ENCODE data around the gene ADORA1.

Gene ADORA1

GRCh38 chr1:203127666-203128430 lies at the start of gene ADORA1:
Gene ADORA1 (plus strand): TSS chr1:203127726. CDS start chr1:203128842, 1,116 bp downstream.
- no peak for DNase-seq
- in situ Hi-C loops (cut with MboI; ENCODE audit: low pct_unique_long_range_greater_than_20kb, low sequenced_read_pairs) = no loop called here

- DNase-seq = no peak
- in situ Hi-C loops (cut with MboI; ENCODE audit: low pct_unique_long_range_greater_than_20kb, low sequenced_read_pairs) = no loop called here
Measured at GRCh38 chr1:203077956-203078355, 49.6 kb upstream of the ADORA1 start.

- DNase-seq = no peak
- in situ Hi-C loops (cut with MboI; ENCODE audit: low pct_unique_long_range_greater_than_20kb, low sequenced_read_pairs) = no loop called here
Measured at GRCh38 chr1:203078478-203078877, 49.0 kb upstream of the ADORA1 start.

DNA sequence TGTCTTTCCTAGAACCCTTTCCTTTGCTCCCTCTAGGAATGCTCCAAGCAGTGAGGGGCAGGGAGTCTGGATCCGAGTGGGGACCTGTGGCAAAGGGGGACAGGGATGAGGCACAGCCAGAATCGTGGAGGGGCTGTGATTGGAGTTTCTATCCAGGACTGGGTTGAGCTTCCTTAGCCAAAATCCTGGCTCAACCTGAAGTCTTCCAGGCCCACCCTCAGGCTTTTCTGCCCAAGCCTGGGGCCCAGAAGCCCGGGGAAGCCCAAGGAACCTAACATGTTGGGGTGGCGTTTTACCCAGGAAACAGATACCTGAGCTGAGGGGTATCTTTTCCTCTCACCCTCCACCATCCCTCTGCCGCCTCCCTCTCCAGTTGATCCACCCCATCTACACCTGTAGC lies 47.1 kb upstream of the ADORA1 start:
- in situ Hi-C loops (cut with MboI; ENCODE audit: low pct_unique_long_range_greater_than_20kb, low sequenced_read_pairs) = no loop called here
- DNase-seq = no peak

- in situ Hi-C loops (cut with MboI; ENCODE audit: low pct_unique_long_range_greater_than_20kb, low sequenced_read_pairs) = no loop called here
- DNase-seq = no peak
Measured at GRCh38 chr1:203081465-203082230, 45.9 kb upstream of the ADORA1 start.

GRCh38 chr1:203082231-203082505 lies 45.4 kb upstream of the ADORA1 start:
- in situ Hi-C loops (cut with MboI; ENCODE audit: low pct_unique_long_range_greater_than_20kb, low sequenced_read_pairs) = no loop called here
- no peak for DNase-seq

- DNase-seq = peak; percentile 43
- in situ Hi-C loops (cut with MboI; ENCODE audit: low pct_unique_long_range_greater_than_20kb, low sequenced_read_pairs) = no loop called here
Measured at GRCh38 chr1:203082571-203083462, 44.7 kb upstream of the ADORA1 start.

DNA sequence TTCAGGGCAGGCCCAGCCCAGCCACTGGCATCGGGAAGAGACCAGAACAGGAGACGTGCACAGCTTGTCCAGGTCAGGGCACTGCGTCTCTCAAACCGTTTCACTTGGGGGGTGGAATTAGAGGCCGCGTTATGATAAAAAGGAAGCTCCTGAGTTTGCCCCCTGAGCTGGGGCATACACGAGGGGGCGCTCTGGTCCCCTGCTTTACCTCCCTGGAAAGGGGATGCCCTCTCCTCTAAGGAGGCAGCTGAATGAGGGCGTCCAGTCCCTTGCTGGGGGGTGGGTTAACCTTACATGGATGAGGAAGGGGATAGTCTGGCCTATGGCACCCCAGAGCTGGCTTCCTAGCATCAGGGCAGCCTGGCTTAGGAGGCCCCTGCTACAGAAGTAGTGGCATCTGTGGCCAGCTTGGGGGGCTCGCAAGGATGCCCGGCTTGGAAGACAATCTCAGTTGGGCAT lies 44.0 kb upstream of the ADORA1 start:
- in situ Hi-C loops (cut with MboI; ENCODE audit: low pct_unique_long_range_greater_than_20kb, low sequenced_read_pairs) = no loop called here
- peak; percentile 28 for DNase-seq

DNA sequence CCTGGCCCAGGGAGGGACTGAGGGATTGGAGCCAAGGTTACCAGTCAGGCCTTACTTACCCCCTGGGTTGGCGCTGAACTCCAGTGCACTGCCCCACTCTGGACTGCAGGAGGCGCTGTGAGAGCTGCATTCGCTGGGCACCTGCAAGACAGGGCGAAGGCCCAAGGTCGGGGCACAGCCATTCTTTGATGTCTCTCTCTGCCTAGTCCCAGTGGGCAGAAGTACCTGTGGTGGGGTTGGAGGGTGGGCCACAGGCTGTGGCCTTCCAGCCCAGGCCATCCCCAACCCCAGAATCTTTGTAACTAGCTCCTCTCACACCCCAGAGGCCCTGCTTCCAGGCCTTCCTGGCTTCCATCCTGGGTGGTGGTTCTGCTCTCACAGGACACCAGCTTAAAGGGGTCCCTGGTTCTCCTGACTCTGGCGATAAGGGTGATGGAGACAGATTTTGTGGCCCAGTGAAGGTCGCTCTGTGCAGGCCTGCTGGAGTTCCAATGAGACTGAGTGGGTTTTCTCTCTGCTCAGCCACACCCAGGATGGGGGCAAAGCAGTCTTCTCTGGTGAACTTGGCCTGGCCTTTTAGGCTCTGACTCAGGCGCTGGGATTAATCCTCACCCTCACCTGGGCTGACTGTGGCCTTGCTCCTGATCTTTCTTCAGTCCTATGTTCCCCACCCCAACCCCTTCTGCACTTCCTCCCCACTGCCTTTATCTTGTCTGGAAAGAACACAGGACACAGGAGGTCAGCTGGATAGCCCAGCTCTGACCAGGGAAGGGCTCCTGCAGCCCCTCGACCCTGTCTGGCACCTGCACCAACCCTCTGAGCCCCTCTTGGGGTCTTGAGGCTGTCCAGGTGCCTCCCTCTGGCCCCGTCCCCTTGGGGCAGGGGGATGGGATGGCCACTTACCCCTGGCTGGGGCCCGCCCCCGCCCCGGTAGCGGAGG lies 42.7 kb upstream of the ADORA1 start:
- in situ Hi-C loops (cut with MboI; ENCODE audit: low pct_unique_long_range_greater_than_20kb, low sequenced_read_pairs) = no loop called here
- DNase-seq = peak; percentile 50

DNA sequence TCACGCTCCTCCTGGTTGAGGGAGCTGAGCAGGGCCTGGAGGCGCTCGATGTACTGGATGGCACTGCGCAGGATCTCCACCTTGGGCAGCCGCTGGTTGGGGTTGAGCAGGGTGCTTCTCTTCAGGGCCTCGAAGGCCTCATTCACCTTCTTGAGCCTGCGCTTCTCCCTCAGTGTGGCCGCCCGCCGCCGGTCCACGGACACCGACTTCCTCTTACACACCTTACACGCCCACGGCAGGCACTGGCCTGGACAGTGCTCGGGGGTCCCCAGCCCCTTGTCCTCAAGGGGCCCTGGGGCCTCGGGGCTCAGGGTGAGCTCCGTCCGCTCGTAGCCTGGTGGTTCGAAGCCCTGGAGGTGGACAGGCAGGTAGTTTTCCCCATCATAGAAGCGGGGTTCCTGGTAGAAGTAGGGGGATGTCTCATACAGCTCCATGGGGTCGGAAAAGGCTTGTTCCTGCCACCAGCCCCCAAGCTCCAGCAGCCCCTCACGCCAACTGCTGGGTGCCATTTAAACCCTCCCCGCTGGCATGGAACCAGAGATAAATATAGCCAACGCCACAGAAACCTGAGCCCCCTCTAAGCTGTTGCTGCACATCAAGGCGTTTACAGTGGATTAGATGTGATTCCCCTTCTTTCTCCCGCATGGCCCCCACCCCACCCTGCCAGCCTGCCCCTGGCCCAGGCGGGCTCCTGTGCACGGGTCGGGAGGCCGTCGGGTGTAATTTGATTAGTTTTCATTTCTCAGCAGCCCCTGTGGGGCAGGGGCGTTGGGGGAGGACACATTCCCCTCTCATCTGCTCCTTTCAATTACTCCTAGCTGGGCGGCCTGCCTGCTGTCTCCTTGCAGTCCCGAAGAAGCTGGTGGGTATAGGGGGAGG lies 41.8 kb upstream of the ADORA1 start, which contains the start of gene MYOG:
TSS of gene MYOG (minus strand) at position 485 of the 879 bp plus-strand sequence. CDS start at position 434, 51 bp downstream.
- in situ Hi-C loops (cut with MboI; ENCODE audit: low pct_unique_long_range_greater_than_20kb, low sequenced_read_pairs) = no loop called here
- DNase-seq = no peak

DNA sequence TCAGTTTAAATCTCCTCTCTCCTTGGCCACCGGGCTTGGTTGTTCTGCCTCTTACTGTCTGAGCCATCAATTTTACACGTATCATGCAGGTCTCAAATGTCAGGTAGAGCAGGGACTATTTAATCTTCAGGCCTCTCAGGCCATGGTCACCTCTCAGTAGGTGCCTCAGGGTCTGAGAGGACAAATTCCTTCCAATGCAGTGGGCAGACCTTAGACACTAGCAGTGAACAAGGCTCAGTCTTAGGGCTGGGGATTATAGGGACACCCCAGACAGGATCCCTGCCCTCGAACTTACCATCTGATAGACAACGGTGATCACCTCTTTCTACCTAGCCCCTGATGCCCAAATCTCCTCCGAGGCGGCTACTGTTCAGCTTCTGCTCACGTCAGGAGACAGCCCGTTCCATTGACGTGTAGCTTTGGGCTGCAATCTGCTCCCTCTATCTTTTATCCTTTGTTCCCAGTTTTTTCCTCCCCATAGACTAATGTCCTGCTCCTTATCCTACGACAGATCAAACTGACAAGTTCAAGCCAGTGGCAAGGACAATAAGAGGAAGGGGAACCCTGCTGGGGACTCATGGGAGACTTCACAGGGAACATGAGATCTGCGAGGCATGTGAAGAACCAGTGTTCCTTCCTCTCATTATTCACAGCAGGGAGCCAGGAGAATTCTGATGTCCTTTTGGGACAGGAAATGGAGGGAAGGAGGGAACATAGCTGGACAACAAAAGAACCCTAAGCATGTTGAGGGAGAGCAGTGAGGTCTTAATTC lies 40.3 kb upstream of the ADORA1 start:
- in situ Hi-C loops (cut with MboI; ENCODE audit: low pct_unique_long_range_greater_than_20kb, low sequenced_read_pairs) = no loop called here
- DNase-seq = no peak

GRCh38 chr1:203088441-203088840 lies 39.1 kb upstream of the ADORA1 start:
- no peak for DNase-seq
- in situ Hi-C loops (cut with MboI; ENCODE audit: low pct_unique_long_range_greater_than_20kb, low sequenced_read_pairs) = no loop called here

DNA sequence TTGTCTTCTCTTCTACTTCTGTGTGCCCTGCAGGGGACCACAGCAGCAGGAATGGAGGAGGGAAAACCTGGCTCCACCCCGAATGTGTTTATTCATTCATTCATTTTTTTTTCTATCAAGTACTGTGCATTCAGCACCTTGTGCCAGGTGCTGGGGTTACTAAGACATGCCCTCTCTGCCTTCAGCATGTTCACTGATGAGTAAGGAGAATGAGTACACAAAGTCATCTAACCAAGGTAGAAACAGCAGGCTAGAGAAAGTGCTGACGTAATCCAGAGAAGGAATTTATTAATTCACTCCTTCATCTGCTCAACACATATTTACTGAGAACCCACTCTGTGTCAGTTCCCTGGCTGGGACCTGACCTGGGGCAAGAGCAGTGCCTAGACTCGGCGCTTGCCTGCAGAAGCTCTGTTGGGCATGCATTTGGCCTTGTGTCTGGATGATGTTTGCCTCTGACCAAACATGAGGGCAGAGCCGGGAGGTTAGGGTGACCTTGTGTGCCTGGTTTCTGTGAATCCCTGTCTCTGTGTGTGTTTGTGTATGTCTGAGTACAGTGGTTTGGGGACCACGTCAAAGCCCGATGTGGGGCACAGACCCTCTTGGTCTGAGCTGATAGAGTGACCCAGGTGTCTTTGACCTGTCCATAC lies 38.4 kb upstream of the ADORA1 start:
- in situ Hi-C loops (cut with MboI; ENCODE audit: low pct_unique_long_range_greater_than_20kb, low sequenced_read_pairs) = no loop called here
- no peak for DNase-seq

DNA sequence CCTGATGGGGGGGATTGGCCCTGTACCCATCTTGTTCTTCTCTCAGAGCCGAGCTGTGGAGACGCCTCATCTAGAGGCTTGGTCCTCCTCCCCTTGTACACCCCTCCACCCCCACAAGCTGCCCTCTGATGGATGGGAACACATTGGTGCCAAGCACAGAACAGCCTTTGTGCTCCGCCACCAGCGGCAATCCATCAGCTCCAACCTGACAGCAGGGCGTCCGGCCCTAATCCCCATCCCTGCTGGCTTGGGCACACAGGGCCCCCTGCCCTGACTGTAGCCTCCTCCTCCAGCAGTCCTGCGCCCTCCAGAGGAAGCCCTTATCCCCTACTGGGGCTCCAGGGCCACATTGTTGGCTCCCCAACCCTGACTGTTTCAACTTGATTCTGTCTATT lies 37.9 kb upstream of the ADORA1 start:
- DNase-seq = no peak
- in situ Hi-C loops (cut with MboI; ENCODE audit: low pct_unique_long_range_greater_than_20kb, low sequenced_read_pairs) = no loop called here

DNA sequence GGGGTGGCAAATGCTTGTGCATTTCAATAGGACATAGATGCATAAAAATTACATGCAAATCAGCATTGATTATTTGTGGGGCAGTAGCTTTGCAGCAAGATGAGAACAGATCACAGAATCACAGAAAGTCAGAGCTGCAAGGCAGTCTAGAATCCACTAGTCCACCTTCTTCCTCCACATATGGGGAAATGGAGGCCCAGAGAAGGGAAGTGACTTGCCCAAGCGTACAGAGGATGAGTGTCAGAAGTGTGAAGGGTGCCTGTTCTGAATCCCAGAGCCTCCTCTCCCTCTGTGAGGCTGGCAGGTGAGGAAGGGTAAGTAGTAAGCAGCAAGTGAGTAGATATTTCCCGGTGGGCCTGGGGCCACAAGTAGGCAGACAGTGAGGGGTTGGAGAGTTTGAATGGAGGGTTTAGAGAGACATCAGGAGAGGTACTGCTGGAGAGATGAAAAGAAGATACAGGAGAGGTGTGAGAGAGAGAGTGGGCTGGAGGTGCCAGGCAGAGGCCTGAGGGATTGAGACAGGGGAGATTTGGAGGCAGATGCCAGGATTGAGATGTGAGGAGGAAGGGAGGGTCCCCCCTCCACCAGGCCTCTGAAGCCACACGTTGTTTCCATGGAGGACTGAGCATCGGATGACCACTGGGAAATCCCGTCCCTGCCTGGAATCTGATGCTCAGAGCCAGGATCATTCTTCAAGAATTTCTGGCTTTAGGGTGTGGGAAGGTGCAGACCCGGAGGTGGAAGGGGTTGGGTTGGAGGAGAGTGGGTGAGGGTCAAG lies 36.9 kb upstream of the ADORA1 start:
- in situ Hi-C loops (cut with MboI; ENCODE audit: low pct_unique_long_range_greater_than_20kb, low sequenced_read_pairs) = no loop called here

DNA sequence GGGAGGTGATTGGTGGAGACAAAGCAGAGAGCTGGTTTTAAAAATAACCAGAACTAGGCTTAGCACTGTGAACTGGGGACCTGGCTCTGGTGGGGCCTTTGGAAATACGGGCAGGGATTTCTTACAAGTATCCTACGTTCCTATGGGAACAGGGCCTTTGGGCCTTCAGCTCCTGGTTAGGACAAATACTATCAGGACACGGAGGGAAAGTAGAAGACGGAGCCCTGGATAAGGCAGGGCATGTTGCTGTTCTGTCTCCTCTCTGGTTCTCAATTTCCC lies 36.4 kb upstream of the ADORA1 start:
- in situ Hi-C loops (cut with MboI; ENCODE audit: low pct_unique_long_range_greater_than_20kb, low sequenced_read_pairs) = no loop called here
- no peak for DNase-seq

More for the DNA sequence above, 36.9 kb upstream of the ADORA1 start:
- DNase-seq = no peak
